Measurements from ENCODE around the gene WDR37.
"Not testable (repeated sequence)": the region's sequence is repeated elsewhere in the genome, so short reads cannot be mapped to it uniquely, and the experiment has no call there.

WDR37 gene

GRCh38 chr10:1155791-1156615, 99.8 kb downstream of the WDR37 start:
- FAIRE-seq, result no peak

DNA sequence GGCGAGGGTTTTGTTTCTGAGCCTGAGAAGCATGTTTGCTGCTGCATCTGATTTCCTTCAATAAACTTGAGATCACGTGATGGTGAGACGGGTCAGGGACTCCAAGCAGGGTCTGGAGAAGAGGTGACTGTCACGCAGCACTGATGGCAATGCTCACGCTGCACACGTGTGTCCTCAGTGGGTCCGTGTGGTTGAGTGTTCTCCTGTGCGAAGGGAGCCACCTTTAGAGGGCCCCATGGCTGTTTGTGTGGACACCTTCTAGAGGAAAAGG, 100.4 kb downstream of the WDR37 start:
- FAIRE-seq, result no peak

GRCh38 chr10:1156921-1157614, 100.9 kb downstream of the WDR37 start:
- FAIRE-seq, result no peak

DNA sequence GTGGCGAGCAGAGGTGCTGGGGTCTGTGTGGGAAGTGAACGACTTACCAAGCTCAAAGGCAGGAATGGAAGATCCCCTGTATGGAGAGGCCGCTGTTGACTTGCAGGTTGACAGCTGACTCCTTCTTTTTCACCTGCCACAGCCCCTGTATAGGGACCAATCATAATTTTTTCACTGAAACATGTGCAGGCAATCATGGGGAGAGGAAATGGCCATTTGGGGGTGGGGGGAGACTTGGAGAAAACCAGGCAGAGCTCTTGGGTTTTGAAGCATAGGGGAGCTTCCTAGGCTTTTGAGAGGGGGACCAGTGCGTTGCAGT, 101.4 kb downstream of the WDR37 start:
- no peak for FAIRE-seq

DNA sequence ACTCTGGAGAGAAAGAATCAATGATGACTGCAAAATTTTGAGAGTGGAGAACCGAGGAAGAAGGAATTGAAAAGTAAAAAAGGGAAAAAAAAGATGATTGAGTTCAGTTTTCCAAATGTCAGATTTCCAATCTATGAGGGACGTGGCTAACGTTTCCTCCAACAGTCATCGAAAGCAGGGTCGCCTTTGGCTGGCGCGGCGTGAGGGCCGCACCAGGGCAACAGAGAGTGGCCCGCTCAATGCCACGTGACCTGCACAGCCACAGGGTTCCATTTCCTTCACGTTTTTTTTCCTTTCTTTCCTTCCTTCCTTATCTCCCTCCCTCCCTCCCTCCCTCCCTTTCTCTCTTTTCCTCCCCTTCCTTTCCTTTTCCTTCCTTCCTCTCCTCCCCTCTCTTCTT, 101.9 kb downstream of the WDR37 start:
- no peak for FAIRE-seq

DNA sequence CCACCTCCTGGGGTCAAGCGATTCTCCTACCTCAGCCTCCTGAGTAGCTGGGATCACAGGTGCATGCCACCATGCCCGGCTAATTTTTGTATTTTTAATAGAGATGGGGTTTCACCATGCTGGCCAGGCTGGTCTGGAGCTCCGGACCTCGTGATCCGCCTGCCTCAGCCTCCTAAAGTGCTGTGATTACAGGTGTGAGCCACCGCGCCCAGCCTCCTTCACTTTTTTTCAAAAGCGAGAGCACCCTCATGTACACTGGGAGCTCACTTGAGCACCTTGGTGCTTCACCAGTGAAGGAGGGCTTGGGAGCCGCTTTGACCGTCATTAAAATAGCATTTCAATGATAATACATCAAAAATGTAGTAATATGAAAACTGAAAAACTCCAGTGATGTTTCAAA, 102.4 kb downstream of the WDR37 start:
- FAIRE-seq, result not testable (repeated sequence)

DNA sequence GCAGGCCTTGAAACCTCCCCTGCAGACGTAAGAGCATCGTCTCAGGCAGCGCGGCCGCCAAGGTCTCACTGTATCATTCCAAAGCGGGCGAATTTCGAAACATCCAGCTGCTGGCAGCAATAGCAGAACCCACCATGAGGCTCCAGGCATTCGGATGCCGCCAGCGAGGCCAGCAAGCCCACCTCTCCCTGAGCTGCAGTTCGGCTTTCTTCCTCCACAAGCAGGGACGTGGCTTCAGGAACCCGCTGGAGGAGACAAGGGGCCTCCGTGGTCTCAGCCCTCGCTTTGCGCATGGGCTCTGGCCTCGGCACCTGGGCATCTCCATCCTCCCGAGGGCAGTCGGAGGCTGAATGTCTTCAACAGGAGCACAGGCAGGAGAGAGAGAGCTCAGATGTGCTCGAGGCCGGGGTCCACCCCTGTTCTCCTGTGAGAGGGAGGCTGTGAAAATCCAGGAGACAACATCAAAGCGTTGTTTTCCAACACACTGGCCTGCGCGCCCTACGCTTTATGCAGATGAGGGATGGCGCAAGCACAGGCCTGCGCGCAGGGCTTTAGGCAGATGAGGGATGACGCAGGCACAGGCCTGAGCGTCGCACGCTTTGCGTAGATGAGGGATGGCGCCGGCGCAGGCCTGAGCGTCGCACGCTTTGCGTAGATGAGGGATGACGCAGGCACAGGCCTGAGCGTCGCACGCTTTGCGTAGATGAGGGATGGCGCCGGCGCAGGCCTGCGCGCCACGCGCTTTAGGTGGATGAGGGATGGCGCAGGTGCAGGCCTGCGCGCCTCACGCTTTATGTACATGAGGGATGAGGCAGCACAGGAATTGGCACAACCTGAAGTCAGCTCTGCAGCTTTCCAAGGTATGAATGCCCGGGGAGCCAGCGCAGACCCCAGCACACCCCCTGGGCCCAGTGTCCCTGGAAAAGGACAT, 103.2 kb downstream of the WDR37 start:
- FAIRE-seq, result no peak

GRCh38 chr10:1160561-1161314, 104.6 kb downstream of the WDR37 start:
- no peak for FAIRE-seq

- FAIRE-seq, result not testable (repeated sequence)
Measured at GRCh38 chr10:1161315-1161673, 105.1 kb downstream of the WDR37 start.

DNA sequence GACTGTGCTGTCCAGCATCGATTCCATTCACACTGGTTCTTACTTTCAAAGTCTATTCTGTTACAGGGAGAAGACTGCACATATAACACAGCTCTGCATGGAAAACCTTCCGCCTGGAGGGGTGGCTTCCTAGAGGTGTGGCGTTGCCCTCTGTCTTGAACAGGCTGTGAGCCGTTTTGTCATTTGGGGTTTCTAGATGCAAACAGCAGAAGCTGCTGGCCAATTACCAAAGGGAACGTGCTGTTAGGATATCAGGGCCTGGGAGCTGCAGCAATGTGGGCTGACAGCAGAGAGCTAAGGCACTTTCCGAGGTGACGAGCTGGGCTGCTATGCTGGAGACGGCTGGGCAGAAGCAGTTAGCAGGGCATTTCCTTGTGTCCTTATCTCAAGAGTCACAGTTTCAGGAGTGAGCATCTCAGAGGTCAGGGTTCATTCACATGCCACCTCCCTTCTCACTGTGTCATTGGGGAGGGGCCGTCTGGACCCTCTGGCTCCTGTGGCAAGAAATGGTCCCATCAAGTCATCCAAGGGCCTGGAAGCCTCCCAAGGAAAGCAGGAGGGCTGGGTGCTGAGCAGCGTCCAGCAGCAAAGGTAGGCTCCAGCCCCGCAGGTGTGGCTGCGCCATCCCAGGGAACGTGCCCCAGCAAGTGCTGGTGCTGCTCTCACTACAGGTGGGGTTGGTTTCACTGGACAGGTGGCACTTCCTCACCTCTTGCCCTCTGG, 106.5 kb downstream of the WDR37 start:
- no peak for FAIRE-seq

- no peak for FAIRE-seq
Measured at GRCh38 chr10:1163204-1163660, 107.0 kb downstream of the WDR37 start.

GRCh38 chr10:1163831-1164230, 107.6 kb downstream of the WDR37 start:
- FAIRE-seq, result no peak

DNA sequence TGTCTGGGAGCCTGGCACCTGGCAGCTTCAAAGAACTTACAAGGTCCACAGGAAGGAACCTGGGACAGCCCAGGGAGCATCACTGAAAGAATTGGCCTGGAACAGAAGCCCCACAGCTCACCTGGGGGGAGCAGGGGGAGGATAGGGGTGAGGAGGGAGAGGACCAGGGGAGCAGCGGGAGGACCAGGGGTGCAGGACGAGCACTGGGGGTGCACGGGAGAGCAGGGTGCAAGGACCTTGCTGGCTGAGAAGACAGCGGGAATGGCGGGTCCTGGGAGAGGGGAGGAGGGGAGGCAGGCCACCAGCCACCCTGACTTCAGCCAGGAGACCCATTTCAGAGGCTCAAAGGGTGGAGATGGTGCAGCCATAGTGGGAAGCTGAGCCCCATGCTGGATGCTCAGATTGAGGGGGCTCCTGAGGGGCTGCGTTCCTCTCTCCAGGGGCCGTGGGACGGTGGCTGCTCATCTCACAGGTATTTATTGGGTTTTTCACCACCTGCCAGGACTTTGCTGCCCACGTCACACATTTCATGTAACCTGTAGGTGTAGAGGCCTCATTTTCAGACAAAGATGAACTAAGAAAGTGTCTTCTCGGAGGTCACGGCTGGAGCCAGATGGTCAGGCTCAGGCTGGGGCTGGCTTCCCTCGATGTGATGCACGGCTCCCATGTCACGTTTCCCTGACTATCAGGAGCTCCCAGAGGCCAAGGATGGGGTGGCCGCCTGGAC, 110.1 kb downstream of the WDR37 start:
- no peak for FAIRE-seq

- no peak for FAIRE-seq
Measured at GRCh38 chr10:1166828-1167275, 110.7 kb downstream of the WDR37 start.

- FAIRE-seq, result no peak
Measured at GRCh38 chr10:1168763-1169162, 112.6 kb downstream of the WDR37 start.

- no peak for FAIRE-seq
Measured at GRCh38 chr10:1169186-1169885, 113.2 kb downstream of the WDR37 start.

GRCh38 chr10:1169981-1170866, 114.0 kb downstream of the WDR37 start:
- FAIRE-seq, result no peak

DNA sequence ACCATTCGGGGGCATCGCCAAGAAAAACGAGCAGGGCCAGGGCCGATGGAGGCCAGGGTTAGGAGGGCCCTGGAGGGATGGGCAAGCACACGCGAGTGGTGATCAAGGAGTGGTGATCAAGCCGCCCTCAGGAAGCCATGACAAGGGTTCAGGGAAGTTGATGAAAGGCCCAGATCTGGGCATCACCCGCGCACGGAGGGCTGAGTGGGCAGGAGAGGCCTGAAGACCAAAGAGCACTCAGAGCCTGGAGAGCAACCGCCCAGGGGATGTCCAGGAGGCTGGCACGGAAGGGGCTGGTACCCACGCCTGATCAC, 114.6 kb downstream of the WDR37 start:
- no peak for FAIRE-seq

DNA sequence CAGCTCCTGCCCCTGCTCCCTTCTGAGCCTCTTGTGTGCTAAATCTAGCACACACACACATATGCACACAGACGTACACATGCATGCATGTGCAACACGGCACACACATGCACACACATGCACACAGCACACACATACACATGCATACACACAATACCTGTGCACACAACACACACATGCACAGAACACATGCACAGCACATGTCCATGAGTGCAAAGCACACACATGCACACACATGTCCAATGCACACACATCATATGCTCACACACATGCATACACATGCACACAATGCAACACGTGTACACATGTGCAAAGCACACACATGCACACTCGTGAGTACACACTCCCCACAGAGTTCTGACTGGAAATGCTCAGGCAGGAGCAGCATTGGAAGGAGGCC, 115.0 kb downstream of the WDR37 start:
- FAIRE-seq, result no peak

- no peak for FAIRE-seq
Measured at GRCh38 chr10:1171586-1171985, 115.4 kb downstream of the WDR37 start.

Data from A204.1 (cell line).